ENCODE results near the gene KLHL30.

KLHL30 gene

DNA sequence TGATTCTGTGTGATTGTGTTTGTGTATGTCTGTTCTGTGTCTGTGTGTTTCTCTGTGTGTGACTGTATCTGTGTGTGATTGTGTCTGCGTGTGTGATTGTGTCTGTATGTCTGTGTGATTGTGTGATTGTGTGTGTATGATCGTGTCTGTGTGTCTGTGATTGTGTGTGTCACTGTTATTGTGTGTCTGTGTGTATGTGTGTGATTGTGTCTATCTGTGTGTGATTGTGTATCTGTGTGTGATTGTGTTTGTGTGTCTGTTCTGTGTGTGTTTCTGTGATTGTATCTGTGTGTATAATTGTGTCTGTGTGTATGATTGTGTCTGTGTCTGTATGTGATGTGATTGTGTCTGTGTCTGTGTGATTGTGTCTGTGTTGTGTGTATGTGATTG lies 11.7 kb upstream of the KLHL30 start:
- DNase-seq (ENCODE audit: low read depth): no peak
- TF ChIP-seq, protein P1, sequence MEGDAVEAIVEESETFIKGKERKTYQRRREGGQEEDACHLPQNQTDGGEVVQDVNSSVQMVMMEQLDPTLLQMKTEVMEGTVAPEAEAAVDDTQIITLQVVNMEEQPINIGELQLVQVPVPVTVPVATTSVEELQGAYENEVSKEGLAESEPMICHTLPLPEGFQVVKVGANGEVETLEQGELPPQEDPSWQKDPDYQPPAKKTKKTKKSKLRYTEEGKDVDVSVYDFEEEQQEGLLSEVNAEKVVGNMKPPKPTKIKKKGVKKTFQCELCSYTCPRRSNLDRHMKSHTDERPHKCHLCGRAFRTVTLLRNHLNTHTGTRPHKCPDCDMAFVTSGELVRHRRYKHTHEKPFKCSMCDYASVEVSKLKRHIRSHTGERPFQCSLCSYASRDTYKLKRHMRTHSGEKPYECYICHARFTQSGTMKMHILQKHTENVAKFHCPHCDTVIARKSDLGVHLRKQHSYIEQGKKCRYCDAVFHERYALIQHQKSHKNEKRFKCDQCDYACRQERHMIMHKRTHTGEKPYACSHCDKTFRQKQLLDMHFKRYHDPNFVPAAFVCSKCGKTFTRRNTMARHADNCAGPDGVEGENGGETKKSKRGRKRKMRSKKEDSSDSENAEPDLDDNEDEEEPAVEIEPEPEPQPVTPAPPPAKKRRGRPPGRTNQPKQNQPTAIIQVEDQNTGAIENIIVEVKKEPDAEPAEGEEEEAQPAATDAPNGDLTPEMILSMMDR (conservative IDR thresholded peaks at IDR 0.05; ENCODE audit: low read length): no peak
- H3K4me3 ChIP-seq (ENCODE audit: low read length): no peak overlapping the region

DNA sequence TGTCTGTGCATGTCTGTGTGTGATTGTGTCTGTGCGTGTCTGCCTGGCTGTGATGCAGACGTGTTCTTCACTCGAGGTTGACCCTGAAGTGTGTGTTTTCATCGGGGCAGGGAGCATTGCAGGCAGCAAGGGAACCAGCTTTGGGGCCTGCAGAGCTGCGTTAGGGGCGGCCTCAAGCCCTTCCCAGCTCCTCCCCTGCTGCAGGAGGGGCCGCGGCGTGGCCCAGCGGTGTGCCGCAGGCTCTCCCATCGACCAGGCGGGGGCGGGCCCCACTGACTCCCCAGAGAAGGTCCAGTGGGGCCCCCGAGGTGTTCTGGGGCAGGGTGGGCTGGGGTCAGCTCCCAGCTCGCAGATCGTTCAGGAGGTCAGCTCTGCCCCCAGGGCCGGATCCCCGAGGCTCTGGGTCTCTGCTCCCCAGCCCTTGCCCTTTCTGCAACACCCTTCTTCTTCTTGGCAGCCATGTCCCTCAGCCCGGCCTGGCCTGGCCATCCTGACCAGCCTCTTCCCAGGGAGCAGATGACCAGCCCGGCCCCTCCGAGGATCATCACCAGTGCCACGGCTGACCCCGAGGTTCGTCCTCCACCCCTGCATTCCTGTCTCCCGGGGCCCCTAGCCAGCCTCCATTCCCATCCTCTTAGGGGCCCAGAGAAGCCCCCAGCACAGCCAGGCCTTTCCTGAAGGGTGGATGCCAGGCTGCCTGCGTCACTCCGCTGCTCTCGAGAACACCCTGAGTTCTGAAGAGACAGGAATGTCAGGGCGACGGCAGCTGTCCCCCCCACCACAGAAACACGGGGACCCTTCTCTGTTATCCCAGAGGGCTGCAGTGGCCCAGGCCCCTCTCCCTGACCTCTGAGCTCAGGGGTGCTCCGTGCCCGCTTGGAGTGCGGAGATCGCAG lies 11.1 kb upstream of the KLHL30 start:
- H3K4me3 ChIP-seq (ENCODE audit: low read length): no peak overlapping the region
- TF ChIP-seq, protein P1 (conservative IDR thresholded peaks at IDR 0.05; ENCODE audit: low read length): 0 out of 2 replicates have a peak, but pooled peaks have one; percentile 1
- peak; percentile 31 for DNase-seq (ENCODE audit: low read depth)

DNA sequence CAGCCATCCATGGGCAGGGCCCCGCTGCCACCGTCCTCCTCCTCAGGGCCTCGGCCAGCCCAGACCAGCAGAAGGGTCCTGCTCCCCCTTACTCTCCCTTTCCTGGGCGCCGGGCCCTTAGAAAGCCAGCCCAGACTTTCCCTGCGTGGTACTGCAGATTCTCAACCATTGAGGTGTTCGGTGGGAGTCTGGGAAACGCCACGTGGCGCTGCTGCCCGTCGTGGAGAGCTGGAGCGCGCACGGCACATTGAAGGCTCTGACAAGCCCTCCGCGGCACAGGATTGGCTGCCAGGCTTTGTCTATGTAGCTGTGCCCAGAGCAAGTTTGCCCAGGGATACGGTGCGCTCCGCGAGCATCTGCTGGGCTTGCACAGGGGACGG lies 10.4 kb upstream of the KLHL30 start:
- DNase-seq (ENCODE audit: low read depth): no peak
- TF ChIP-seq, protein P1 (conservative IDR thresholded peaks at IDR 0.05; ENCODE audit: low read length): no peak
- no peak overlapping the region for H3K4me3 ChIP-seq (ENCODE audit: low read length)

DNA sequence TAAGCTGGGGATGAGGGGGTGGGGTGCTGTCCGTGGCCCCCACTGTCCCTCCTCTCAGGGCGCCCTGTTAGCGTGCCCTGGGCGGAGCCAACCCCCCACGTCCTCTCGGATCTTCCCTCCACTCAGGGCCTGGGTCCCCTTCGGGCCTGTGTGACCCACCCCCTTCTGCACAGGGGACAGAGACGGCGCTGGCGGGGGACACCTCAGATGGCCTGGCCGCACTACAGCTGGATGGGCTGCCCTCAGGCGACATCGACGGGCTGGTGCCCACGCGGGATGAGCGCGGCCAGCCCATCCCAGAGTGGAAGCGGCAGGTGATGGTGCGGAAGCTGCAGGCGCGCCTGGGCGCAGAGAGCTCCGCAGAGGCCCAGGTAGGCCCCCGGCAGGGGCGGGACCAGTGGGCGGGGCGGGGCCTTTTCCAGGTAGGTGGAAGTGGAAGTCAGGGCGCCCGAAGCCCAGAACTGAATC lies 9.9 kb upstream of the KLHL30 start:
- DNase-seq (ENCODE audit: low read depth): no peak
- TF ChIP-seq, protein P1 (conservative IDR thresholded peaks at IDR 0.05; ENCODE audit: low read length): no peak
- H3K4me3 ChIP-seq (ENCODE audit: low read length): no peak overlapping the region

DNA sequence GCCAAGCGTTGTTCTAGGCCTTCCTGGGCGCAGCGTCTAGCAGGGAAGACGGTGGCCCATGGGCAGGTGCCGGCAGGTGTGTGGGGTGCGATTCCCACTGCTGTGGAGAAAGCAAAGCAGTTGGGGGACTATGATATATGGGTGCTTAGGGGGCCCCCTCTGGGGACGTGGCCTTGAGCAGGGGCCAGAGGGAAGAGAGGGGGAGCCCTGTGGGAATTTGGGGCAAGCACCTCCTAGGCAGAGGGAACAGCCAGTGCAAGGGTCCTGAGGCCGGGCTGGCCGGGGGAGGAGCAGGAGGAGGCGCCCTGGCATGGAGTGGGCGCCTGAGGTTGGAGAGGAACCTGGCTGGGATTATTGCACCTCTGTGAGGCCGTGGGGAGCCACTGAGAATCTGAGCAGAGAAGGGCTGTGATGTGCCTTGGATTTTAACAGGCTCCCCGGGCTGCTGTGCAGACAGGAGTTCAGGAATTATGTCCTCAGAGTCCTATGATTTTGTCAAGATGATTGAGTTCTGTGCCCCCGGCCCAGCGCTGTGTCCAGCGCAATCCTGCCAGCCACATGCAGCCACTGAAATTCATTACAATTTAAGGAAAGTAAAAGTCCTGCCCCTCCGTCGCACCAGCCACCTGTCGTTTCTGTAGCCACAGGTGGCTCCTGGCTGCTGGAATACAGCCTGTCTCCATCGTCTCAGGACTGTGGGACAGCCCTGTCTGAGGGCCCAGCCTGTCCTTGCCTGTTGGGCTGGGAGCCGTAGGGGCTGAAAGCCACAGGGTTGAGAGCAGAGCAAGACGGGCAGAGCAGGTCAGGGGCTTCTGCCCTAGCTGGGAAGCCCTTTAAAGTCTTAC lies 9.1 kb upstream of the KLHL30 start:
- TF ChIP-seq, protein P1 (conservative IDR thresholded peaks at IDR 0.05; ENCODE audit: low read length): no peak
- DNase-seq (ENCODE audit: low read depth): no peak
- H3K4me3 ChIP-seq (ENCODE audit: low read length): no peak overlapping the region

DNA sequence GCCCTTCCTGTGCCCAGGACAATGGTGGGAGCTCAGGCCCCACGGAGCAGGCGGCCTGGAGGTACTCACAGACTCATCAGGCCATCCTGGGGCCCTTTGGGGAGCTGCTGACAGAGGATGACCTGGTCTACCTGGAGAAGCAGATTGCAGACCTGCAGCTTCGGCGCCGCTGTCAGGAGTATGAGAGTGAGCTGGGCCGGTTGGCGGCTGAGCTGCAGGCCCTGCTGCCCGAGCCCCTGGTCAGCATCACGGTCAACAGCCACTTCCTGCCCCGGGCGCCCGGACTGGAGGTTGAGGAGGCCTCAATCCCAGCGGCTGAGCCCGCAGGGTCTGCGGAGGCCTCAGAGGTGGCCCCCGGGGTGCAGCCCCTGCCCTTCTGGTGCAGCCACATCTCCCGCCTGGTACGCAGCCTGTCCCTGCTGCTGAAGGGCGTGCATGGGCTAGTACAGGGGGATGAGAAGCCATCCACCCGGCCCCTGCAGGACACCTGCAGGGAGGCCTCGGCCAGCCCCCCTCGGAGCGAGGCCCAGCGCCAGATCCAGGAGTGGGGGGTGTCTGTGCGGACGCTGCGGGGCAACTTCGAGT lies 8.3 kb upstream of the KLHL30 start:
- TF ChIP-seq, protein P1 (conservative IDR thresholded peaks at IDR 0.05; ENCODE audit: low read length): no peak
- no peak for DNase-seq (ENCODE audit: low read depth)
- no peak overlapping the region for H3K4me3 ChIP-seq (ENCODE audit: low read length)
